Psoas muscle (tissue), 8 donors: ENCODE results near the gene KRTAP4-11. TPM values are rescaled to one million over a fixed set of nuclear protein-coding genes. Genes with fewer than 3 reads are reported as not detected.
"Not testable (repeated sequence)": the region's sequence is repeated elsewhere in the genome, so short reads cannot be mapped to it uniquely, and the experiment has no call there.

Experiments used
- ATAC-seq, 4 donors: fragments of 200-7000 bp; cut with Tn5 transposase; one replicate each; pipeline ENCODE4 v1.9.1; 2020; ENCODE audit warnings: moderate library complexity in 3 of 4, mild to moderate bottlenecking in 2 of 4
- DNase-seq, 2 donors: peaks; one replicate each; pipeline ENCODE4 v3.0.0-alpha.2; 2020
- H3K27ac ChIP-seq: fragments of 200-600 bp; one replicate; pipeline ENCODE4 v1.8.0; 2022
- H3K27me3 ChIP-seq, 3 donors: fragments of 200-600 bp in 1 of 3; one replicate each; pipeline versions ENCODE4 v1.6.1 to v1.8.0; 2013 to 2022; ENCODE audit warnings: low read length in 2 of 3, mild to moderate bottlenecking in 2 of 3, moderate library complexity in 1 of 3; ENCODE audit not compliant: insufficient read depth in 3 of 3
- H3K36me3 ChIP-seq, 2 donors: fragments of 200-600 bp in 1 of 2; one replicate each; pipeline versions ENCODE4 v1.6.1 to v1.8.0; 2013 to 2022; ENCODE audit warnings: low read depth in 1 of 2, mild to moderate bottlenecking in 1 of 2, moderate library complexity in 1 of 2; ENCODE audit not compliant: insufficient read depth in 1 of 2
- H3K4me1 ChIP-seq: fragments of 200-600 bp; one replicate; pipeline ENCODE4 v1.8.0; 2022
- H3K4me3 ChIP-seq: fragments of 200-600 bp; one replicate; pipeline ENCODE4 v1.8.0; 2022; ENCODE audit warnings: mild to moderate bottlenecking
- H3K9me3 ChIP-seq: fragments of 200-600 bp; one replicate; pipeline ENCODE4 v1.8.0; 2022
- CTCF ChIP-seq: fragments of 200-600 bp; IDR thresholded peaks from one replicate; pipeline ENCODE4 v1.8.0; 2022; ENCODE audit warnings: antibody characterized with exemption
- WGBS, 3 donors: extraction: QIAGEN DNeasy Blood & Tissue Kit; methylation state at CpG; one replicate each; pipeline versions ENCODE4 v1.1.6 to v1.1.7; 2013; 5-methylcytosine and 5-hydroxymethylcytosine counted together
- intact Hi-C, 2 donors: fragments of 100-400 bp; cut with DNase I; formaldehyde crosslinking; loops; one replicate each; pipeline versions ENCODE4 v1.11.0 to v1.14.2; 2022
- long read RNA-seq, 2 donors: library from polyadenylated mRNA; unstranded; transcript quantifications; one replicate each; pipeline ENCODE4 v2.0.0, GENCODE V29; 2021
- polyA plus RNA-seq, 3 donors: library from polyadenylated mRNA; stranded (reverse); fragments of 200-250 nt; gene quantifications; one replicate each; pipeline ENCODE4 v1.2.3, GENCODE V29; 2013
- total RNA-seq, 4 donors: library from RNA; stranded (reverse); fragmentation: NEBNext Ultra II Directional in 2 of 4; extraction: Animal tissue kit (Norgen Biotek cat#: 25700) in 2 of 4; gene quantifications; one replicate each; pipeline versions ENCODE4 v1.2.1 to v1.2.4, GENCODE V29; 2021 to 2023
- donor health status: healthy with polysubstance abuse.
- donor health status: DM: no; HTN: no; CAD: no; lungs with moderate emphysema.
- donor health status: Bipolar disorder and iron deficiency.
- donor health status: healthy.
- donor health status: DM: yes; HTN: yes; CAD: no.
- donor health status: DM: no; HTN: no; CAD: no.
- donor health status: DM: no; HTN: no; CAD: no.
- donor health status: DM: yes; HTN: yes; CAD: no.

KRTAP4-11 gene
- total RNA-seq (not detected), polyA plus RNA-seq (not detected)
- long read RNA-seq, donor 1 = 0 reads
- long read RNA-seq, donor 2 = 0 reads

DNA sequence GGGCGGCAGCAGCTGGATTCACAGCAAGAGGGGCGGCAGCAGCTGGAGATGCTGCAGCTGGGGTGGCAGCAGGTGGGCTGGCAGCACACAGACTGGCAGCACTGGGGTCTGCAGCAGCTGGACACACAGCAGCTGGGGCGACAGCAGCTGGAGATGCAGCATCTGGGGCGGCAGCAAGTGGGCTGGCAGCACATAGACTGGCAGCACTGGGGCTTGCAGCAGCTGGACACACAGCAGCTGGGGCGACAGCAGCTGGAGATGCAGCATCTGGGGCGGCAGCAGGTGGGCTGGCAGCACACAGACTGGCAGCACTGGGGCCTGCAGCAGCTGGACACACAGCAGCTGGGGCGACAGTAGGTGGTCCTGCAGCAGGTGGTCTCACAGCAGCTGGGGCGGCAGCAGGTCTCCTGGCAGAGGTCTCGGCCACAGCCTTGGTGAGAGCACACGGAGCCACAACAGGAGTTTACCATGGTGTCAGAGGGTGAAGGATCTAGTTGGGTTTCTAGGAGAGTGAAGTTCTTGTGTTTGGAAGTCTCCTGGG, at the start of gene KRTAP4-11:
Gene KRTAP4-11, minus strand, starts transcription at position 528 of the 541 bp plus-strand sequence. Its CDS starts 58 bp downstream, at position 470.
- DNase-seq, H3K27ac ChIP-seq, intact Hi-C loops, H3K36me3 ChIP-seq, H3K4me1 ChIP-seq, ATAC-seq, H3K9me3 ChIP-seq, H3K4me3 ChIP-seq: not testable (repeated sequence)
- peaks cover 0 to 11% (median 0%) of the 10 kb centered on the region in 3 donors for H3K27me3 ChIP-seq
- 54 to 82% (median 74%) methylated on average over 8 to 10 of the region's 10 CpGs for WGBS, 3 donors

DNA sequence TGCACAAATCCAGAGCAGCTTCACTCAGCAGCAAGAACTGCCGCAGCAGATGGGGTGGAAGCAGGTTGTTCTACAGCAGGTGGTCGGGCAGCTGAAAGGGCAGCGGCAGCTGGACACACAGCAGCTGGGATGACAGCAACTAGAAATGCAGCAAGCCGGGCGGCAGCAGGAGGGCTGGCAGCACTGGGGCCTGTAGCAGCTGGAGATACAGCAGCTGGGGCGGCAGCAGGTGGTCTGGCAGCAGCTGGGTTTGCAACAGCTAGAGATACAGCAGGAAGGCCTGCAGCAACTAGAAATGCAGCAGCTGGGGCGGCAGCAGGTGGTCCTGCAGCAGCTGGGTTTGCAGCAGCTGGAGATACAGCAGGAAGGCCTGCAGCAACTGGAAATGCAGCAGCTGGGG, 49.4 kb upstream of the KRTAP4-11 start:
- H3K27me3 ChIP-seq = peaks cover 0 to 2% (median 0%) of the 10 kb centered on the region in 3 donors
- no peaks in the 10 kb centered on the region for H3K9me3 ChIP-seq
- no peaks in the 10 kb centered on the region for H3K4me1 ChIP-seq
- H3K36me3 ChIP-seq = no peaks in the 10 kb centered on the region
- DNase-seq (no peak), ATAC-seq (no peak)
- 73 to 82% (median 74%) methylated on average over 6 to 7 of the region's 7 CpGs for WGBS, 3 donors
- no peak overlapping the region for H3K4me3 ChIP-seq
- intact Hi-C loops = no loop called here
- no peak overlapping the region for H3K27ac ChIP-seq
- no peak for TF ChIP-seq CTCF

GRCh38 chr17:41163828-41164227, 45.7 kb upstream of the KRTAP4-11 start:
- 68 to 70% (median 69%) methylated on average over 7 of the region's 7 CpGs for WGBS, 3 donors

DNA sequence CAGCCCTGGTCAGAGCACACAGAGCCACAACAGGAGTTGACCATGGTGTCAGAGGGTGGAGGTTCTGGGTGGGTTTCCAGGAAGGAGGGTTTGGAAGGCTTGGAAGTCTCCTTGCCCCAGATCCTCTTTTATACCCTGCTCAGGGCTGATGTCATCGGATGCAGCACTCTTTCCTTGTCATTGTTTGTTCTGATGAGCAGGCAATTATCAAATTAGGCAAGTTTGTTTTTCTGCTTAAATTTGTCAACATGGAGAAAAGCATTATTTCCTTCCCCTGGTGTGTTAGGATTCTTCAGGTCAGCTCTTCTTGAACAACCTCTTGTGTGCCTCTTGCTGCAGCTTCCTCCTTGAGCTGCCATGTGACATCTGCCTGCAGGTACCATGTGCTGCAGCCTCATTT, 42.5 kb upstream of the KRTAP4-11 start, which contains the start of gene KRTAP4-4:
Gene KRTAP4-4, minus strand, starts transcription at position 101 of the 400 bp plus-strand sequence. Its CDS starts 57 bp downstream, at position 44.
- WGBS, 3 donors = 72 to 92% (median 82%) methylated on average over 1 of the region's 1 CpG
- no peak for ATAC-seq
- intact Hi-C loops = no loop called here

More at GRCh38 chr17:41163828-41164227, 45.7 kb upstream of the KRTAP4-11 start:
- Histone ChIP-seq H3K4me3 (no peak overlapping the region), H3K36me3 (no peaks in the 10 kb centered on the region), H3K27me3 (no peaks in the 10 kb centered on the region), H3K9me3 (no peaks in the 10 kb centered on the region), H3K27ac (no peak overlapping the region), H3K4me1 (no peaks in the 10 kb centered on the region)
- intact Hi-C loops = no loop called here
- no peak for ATAC-seq
- no peak for TF ChIP-seq CTCF
- no peak for DNase-seq

GRCh38 chr17:41160190-41160589, 42.0 kb upstream of the KRTAP4-11 start:
- intact Hi-C loops, H3K36me3 ChIP-seq, ATAC-seq, H3K9me3 ChIP-seq, H3K27ac ChIP-seq, H3K27me3 ChIP-seq, DNase-seq, H3K4me1 ChIP-seq, H3K4me3 ChIP-seq: not testable (repeated sequence)
- 83 to 94% (median 89%) methylated on average over 3 of the region's 3 CpGs for WGBS, 3 donors

More for the DNA sequence above, 42.5 kb upstream of the KRTAP4-11 start, which contains the start of gene KRTAP4-4:
- Histone ChIP-seq H3K27ac (no peak within 1 kb of the TSS), H3K4me1 (no peaks in the 10 kb centered on the region), H3K36me3 (no peaks in the 10 kb centered on the region), H3K27me3 (peaks cover 0 to 2% (median 0%) of the 10 kb centered on the region in 3 donors), H3K9me3 (no peaks in the 10 kb centered on the region), H3K4me3 (no peak within 1 kb of the TSS)
- no peak for DNase-seq
- no peak for TF ChIP-seq CTCF
